Measurements from ENCODE around the gene CHCHD2.

CHCHD2 gene

DNA sequence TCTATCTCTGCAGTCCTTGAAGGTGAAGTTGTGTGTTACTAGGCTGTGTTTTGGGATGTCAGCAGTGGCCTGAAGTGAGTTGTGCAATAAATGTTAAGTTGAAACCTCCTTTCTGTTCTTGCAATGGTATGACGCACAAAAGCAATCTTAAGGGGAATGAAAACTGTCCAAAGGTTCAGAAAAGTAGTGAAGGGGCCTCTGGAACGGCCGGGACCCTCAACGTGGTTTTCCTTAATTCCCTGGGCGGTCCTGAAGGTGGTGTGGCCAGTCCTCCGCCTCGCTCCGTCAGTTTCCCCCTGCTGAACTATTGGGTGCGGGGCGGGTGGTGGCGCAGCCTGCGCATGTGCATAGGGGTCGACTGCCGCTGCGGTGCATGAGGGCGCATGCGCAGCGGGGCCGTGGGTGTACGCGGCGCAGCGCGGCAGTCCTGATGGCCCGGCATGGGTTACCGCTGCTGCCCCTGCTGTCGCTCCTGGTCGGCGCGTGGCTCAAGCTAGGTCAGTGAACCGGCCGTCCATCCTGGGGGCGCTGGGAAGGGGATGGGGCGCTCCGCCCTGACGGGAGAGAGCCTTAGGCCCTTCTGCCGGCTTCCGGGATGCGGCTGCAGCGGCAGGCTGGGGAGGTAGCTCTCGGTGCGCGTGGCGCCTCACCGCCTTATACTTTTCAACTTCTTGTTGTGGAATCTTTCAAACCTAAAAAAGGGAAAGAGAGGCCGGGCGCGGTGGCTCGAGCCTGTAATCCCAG is 42.2 kb downstream of the CHCHD2 start, which contains the start of gene SUMF2:
Gene SUMF2, plus strand, starts transcription at position 405 of the 744 bp plus-strand sequence. Its CDS starts 26 bp downstream, at position 431.
- peak within 1 kb of the TSS; percentile 96 to 97 for H3K4me3 ChIP-seq (ENCODE audit: low read depth in 1 of 2, low read length in 2 of 2)
- H3K9ac ChIP-seq (ENCODE audit: low read depth in 1 of 2, low read length in 2 of 2): peak within 1 kb of the TSS; percentile 75 to 97
- H3K36me3 ChIP-seq (ENCODE audit: control insufficient read depth in 1 of 2, insufficient read depth in 2 of 2, low read length in 2 of 2): peaks cover 10 to 44% of the 10 kb centered on the region in 2 donors
- H3K27me3 ChIP-seq (ENCODE audit: control insufficient read depth in 1 of 2, insufficient read depth in 2 of 2, low read length in 2 of 2): no peaks in the 10 kb centered on the region
- H3K27ac ChIP-seq (ENCODE audit: low read depth, low read length): peak within 1 kb of the TSS; percentile 92
- H3K9me3 ChIP-seq (ENCODE audit: control insufficient read depth in 1 of 2, low read length in 2 of 2): no peaks in the 10 kb centered on the region
- H3K4me1 ChIP-seq (ENCODE audit: control insufficient read depth in 1 of 2, insufficient read depth in 2 of 2, low read length in 2 of 2): peaks cover 6 to 17% of the 10 kb centered on the region in 2 donors

DNA sequence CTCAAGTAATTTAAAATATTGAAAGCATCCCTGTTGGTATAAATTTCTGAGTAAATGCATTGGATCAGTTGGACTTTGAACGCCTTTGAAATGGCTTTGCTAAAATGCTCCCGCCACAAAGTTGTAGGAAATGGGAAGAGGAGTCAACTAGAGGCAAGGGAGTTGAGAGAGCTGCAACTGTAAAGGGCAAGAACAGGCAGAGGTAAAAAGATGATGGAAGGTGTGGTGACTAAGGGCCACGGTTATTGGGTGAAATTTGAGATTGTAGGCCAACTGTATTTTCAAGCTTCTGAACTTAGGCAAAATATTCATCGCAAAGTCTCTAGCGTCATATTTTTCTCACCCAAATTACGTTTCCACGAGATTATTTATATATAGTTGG is 42.8 kb downstream of the CHCHD2 start:
- H3K36me3 ChIP-seq (ENCODE audit: control insufficient read depth in 1 of 2, insufficient read depth in 2 of 2, low read length in 2 of 2): peaks cover 10 to 47% of the 10 kb centered on the region in 2 donors
- peaks cover 6 to 17% of the 10 kb centered on the region in 2 donors for H3K4me1 ChIP-seq (ENCODE audit: control insufficient read depth in 1 of 2, insufficient read depth in 2 of 2, low read length in 2 of 2)
- peak overlapping the region; percentile 75 to 97 for H3K9ac ChIP-seq (ENCODE audit: low read depth in 1 of 2, low read length in 2 of 2)
- H3K4me3 ChIP-seq (ENCODE audit: low read depth in 1 of 2, low read length in 2 of 2): peak overlapping the region; percentile 96 to 97
- H3K9me3 ChIP-seq (ENCODE audit: control insufficient read depth in 1 of 2, low read length in 2 of 2): no peaks in the 10 kb centered on the region
- H3K27ac ChIP-seq (ENCODE audit: low read depth, low read length): peak overlapping the region; percentile 92
- H3K27me3 ChIP-seq (ENCODE audit: control insufficient read depth in 1 of 2, insufficient read depth in 2 of 2, low read length in 2 of 2): no peaks in the 10 kb centered on the region

DNA sequence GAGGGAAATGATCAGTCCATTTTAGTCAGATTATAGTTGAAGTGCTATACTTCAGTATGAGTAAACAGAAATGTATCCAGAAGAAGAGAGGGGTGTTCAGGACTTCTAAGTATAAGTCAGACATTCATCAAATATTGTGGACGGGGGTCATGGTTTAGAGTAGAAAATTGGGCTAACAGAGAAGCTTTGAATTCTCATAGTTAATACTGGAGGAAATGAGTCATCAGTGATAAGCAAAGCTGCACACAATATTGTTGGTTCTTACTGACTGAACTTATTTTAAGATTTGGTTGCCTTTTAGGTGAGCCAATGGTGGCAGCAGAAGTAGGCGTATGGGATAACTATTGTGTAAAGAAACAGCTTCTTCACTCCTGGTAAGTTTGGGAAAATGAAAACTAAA is 43.9 kb downstream of the CHCHD2 start:
- Histone ChIP-seq H3K27me3 (ENCODE audit: control insufficient read depth in 1 of 2, insufficient read depth in 2 of 2, low read length in 2 of 2) (no peaks in the 10 kb centered on the region), H3K4me3 (ENCODE audit: low read depth in 1 of 2, low read length in 2 of 2) (no peak overlapping the region), H3K36me3 (ENCODE audit: control insufficient read depth in 1 of 2, insufficient read depth in 2 of 2, low read length in 2 of 2) (peaks cover 10 to 58% of the 10 kb centered on the region in 2 donors), H3K27ac (ENCODE audit: low read depth, low read length) (no peak overlapping the region), H3K9ac (ENCODE audit: low read depth in 1 of 2, low read length in 2 of 2) (no peak overlapping the region), H3K9me3 (ENCODE audit: control insufficient read depth in 1 of 2, low read length in 2 of 2) (no peaks in the 10 kb centered on the region), H3K4me1 (ENCODE audit: control insufficient read depth in 1 of 2, insufficient read depth in 2 of 2, low read length in 2 of 2) (peaks cover 6 to 17% of the 10 kb centered on the region in 2 donors)

DNA sequence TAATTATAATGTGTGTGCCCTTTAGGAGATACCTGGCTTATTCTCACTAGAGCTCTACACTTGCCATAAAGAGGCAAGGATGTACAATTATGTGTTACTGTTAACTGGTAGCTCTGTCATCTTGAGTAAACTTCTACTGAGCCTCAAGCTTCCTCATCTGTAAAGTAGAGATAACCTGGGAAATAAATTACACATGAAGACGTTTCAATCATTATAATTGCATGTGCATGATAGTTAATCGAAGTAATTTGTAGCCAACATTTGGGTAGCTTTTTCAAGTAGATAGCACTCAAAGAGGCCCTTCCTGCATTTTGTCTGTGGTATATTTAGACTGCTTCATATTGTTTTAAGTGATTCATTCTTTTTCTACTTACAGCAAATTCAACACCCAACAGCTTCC is 52.3 kb downstream of the CHCHD2 start:
- Histone ChIP-seq H3K27me3 (ENCODE audit: control insufficient read depth in 1 of 2, insufficient read depth in 2 of 2, low read length in 2 of 2) (no peaks in the 10 kb centered on the region), H3K27ac (ENCODE audit: low read depth, low read length) (no peak overlapping the region), H3K36me3 (ENCODE audit: control insufficient read depth in 1 of 2, insufficient read depth in 2 of 2, low read length in 2 of 2) (peaks cover 21 to 55% of the 10 kb centered on the region in 2 donors), H3K4me3 (ENCODE audit: low read depth in 1 of 2, low read length in 2 of 2) (no peak overlapping the region), H3K9ac (ENCODE audit: low read depth in 1 of 2, low read length in 2 of 2) (no peak overlapping the region), H3K9me3 (ENCODE audit: control insufficient read depth in 1 of 2, low read length in 2 of 2) (no peaks in the 10 kb centered on the region), H3K4me1 (ENCODE audit: control insufficient read depth in 1 of 2, insufficient read depth in 2 of 2, low read length in 2 of 2) (peaks cover 14 to 25% of the 10 kb centered on the region in 2 donors)

DNA sequence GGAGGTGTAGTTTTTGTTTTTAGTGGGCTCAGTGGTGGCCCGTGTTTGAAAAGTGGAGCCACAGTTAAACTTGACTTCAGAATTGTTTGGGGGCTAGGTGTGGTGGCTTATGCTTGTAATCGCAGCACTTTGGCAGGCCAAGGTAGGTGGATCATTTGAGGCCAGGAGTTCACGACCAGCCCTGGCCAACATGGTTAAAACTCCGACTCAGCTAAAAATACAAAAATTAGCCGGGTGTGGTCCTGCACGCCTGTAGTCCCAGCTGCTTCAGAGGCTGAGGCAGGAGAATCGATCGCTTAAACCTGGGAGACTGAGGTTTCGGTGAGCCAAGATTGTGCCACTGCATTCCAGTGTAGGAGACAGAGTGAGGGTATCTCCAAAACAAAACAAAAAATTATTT is 52.9 kb downstream of the CHCHD2 start:
- no peak overlapping the region for H3K9ac ChIP-seq (ENCODE audit: low read depth in 1 of 2, low read length in 2 of 2)
- H3K27ac ChIP-seq (ENCODE audit: low read depth, low read length): no peak overlapping the region
- no peaks in the 10 kb centered on the region for H3K27me3 ChIP-seq (ENCODE audit: control insufficient read depth in 1 of 2, insufficient read depth in 2 of 2, low read length in 2 of 2)
- peak overlapping the region in 1 of 2 donors; percentile 13 for H3K4me3 ChIP-seq (ENCODE audit: low read depth in 1 of 2, low read length in 2 of 2)
- H3K36me3 ChIP-seq (ENCODE audit: control insufficient read depth in 1 of 2, insufficient read depth in 2 of 2, low read length in 2 of 2): peaks cover 21 to 49% of the 10 kb centered on the region in 2 donors
- H3K4me1 ChIP-seq (ENCODE audit: control insufficient read depth in 1 of 2, insufficient read depth in 2 of 2, low read length in 2 of 2): peaks cover 14 to 25% of the 10 kb centered on the region in 2 donors
- no peaks in the 10 kb centered on the region for H3K9me3 ChIP-seq (ENCODE audit: control insufficient read depth in 1 of 2, low read length in 2 of 2)
